ENCODE data around the gene HOXA9. TPM values are rescaled to one million over a fixed set of nuclear protein-coding genes. Genes with fewer than 3 reads are reported as not detected.

The HOXA9 gene
- total RNA-seq, 4 donors from 2014 or later = 0.54 to 0.89 TPM; not detected in 2

DNA sequence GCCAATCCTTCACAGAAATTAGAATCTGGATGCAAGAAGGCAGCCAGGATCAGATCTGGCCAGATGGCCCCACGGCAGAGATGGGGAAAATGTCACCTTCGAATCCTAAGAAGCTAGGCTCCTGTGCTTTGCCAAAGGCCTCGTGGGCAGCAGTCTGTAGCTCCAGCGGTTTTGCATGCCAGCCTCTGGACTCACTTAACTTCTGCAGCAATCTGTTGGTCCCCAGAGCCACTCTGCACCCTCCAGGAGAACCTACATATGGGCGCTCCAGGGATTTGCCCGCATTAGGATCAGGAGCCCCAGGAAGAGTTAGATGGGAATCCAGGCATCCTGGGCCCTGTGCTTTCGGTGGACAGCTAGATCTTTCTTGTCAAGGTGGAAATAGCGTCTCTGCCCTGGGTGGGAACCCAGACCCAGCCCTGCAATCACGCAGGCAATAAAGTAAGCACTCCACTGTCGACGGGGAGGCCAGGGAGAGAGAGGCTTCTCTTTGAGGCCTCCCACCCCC lies 44.6 kb upstream of the HOXA9 start:
- peaks cover 0 to 36% (median 7%) of the 10 kb centered on the region in 3 donors for H3K4me1 ChIP-seq
- TF ChIP-seq POLR2AphosphoS5 (IDR thresholded peaks at IDR 0.05) = no peak
- 35% methylated on average over 5 of the region's 11 CpGs; no CpG with 5 or more reads in 1 of the 2 donors for WGBS, 2 donors (ENCODE audit: low coverage in 1 of 2)
- H3K27me3 ChIP-seq = peaks cover 100% of the 10 kb centered on the region
- ATAC-seq = no peak
- H3K9me3 ChIP-seq = no peaks in the 10 kb centered on the region
- H3K27ac ChIP-seq = no peak overlapping the region
- H3K36me3 ChIP-seq = no peaks in the 10 kb centered on the region
- no peak overlapping the region for H3K4me3 ChIP-seq

DNA sequence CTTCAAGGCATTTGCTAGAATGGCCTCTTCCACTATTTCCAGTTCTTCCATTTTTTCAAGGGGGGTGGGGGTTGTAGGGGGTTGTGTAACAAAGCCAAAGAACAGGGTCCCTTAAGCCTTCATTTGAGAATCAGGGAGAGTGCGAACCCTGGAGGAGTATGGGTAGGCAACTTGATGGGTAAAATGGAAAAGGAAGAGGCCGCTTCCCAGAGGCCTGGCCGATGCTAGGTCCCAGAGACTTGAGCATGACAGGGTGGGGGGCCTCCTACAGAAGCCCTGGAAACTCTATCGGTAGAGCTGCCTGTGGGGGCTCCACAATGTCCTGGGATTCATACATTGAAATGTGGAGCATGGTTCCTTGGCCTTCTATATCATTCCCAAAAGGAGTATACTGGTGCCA lies 43.7 kb upstream of the HOXA9 start:
- 91 to 100% methylated on average over 3 to 4 of the region's 4 CpGs for WGBS, 2 donors (ENCODE audit: low coverage in 1 of 2)
- Histone ChIP-seq H3K4me3 (no peak overlapping the region), H3K36me3 (no peaks in the 10 kb centered on the region), H3K27me3 (peaks cover 100% of the 10 kb centered on the region), H3K27ac (no peak overlapping the region), H3K4me1 (peaks cover 0 to 43% (median 7%) of the 10 kb centered on the region in 3 donors), H3K9me3 (no peaks in the 10 kb centered on the region)
- TF ChIP-seq, protein P1, sequence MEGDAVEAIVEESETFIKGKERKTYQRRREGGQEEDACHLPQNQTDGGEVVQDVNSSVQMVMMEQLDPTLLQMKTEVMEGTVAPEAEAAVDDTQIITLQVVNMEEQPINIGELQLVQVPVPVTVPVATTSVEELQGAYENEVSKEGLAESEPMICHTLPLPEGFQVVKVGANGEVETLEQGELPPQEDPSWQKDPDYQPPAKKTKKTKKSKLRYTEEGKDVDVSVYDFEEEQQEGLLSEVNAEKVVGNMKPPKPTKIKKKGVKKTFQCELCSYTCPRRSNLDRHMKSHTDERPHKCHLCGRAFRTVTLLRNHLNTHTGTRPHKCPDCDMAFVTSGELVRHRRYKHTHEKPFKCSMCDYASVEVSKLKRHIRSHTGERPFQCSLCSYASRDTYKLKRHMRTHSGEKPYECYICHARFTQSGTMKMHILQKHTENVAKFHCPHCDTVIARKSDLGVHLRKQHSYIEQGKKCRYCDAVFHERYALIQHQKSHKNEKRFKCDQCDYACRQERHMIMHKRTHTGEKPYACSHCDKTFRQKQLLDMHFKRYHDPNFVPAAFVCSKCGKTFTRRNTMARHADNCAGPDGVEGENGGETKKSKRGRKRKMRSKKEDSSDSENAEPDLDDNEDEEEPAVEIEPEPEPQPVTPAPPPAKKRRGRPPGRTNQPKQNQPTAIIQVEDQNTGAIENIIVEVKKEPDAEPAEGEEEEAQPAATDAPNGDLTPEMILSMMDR (IDR thresholded peaks at IDR 0.05) = no peak
- no peak for TF ChIP-seq POLR2AphosphoS5 (IDR thresholded peaks at IDR 0.05)
- TF ChIP-seq EP300 (IDR thresholded peaks at IDR 0.05) = no peak
- ATAC-seq = no peak

DNA sequence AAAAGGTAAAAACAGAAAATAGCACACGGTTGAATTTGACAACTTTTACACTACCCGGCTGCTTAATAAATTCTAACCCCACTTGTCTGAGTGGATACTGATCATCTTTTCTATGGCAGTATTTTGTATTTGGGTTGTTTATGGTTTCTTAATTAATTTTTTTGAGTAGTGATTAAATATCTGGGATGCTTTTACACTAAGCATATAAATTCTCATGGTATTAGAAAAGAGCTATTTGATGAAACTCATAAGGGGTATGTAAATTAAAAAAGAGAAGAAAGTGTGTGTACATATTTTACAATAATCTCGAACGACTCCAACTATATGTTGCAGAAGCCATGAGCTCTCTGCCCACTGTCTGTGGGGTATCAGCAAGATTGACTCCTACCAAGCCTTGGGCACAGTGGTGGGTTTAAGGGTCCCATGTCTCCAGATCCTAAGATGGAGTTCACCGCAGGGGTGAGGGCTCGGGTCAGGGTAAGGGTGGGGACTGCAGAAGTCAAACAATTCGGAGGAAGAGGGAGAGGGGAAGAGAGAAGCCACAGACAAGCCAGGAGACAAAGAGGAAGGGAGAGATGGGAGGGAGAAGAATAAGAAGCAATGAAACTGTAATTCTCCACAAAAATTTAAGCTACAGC lies 42.1 kb upstream of the HOXA9 start:
- WGBS, 2 donors (ENCODE audit: low coverage in 1 of 2) = 54 to 77% methylated on average over 7 of the region's 7 CpGs
- Histone ChIP-seq H3K9me3 (no peaks in the 10 kb centered on the region), H3K36me3 (no peaks in the 10 kb centered on the region), H3K27ac (no peak overlapping the region), H3K4me1 (peaks cover 0 to 30% (median 3%) of the 10 kb centered on the region in 3 donors), H3K4me3 (no peak overlapping the region), H3K27me3 (peaks cover 100% of the 10 kb centered on the region)
- TF ChIP-seq EP300 (IDR thresholded peaks at IDR 0.05) (no peak), POLR2A (IDR thresholded peaks at IDR 0.05) (no peak), POLR2AphosphoS5 (IDR thresholded peaks at IDR 0.05) (no peak)
- TF ChIP-seq, protein P1 (IDR thresholded peaks at IDR 0.05) = no peak
- ATAC-seq = no peak

DNA sequence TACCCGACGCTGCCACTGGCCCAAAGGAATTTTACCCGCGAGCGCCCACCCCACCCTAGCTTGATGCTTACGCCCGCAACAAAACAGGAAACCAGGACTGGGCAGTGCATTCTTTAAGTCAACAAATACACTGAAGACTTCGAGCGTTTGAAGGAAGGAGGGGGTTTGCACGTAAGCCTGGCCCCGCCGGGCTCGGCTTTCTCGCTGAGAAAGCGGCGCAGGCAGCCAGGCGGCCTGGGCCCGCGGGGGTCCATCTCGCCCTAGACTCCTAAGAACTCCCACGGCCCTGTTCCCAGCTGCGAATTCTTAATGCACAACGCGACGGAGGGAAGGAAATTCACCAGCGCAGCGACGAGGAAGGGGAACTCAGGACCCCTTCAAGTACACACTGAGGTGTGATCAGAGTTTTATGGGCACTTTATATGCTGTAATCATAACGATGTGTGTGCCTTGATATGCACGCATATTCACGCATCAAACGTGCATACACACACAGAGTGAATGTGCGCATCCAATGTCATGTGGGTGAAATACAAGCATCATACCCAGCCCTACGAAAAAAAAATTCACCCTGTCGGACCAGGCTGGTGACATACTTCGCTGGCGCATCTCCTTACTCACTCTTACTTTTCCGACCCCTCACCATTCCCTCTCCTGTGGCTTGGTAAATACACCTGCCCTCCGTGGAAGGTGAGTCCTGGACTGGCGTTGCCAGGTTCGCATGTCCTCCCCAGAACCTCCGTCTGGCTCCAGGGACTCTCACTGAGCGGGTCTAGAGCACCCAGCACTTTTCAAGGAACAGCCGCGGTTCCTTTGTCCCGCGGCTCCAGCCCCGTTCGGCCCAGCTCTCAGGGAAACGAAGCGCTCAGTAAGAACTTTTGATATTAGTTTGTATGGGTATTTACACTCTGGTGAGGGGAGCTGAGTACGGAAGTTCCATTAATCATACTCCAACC lies 40.3 kb upstream of the HOXA9 start:
- Histone ChIP-seq H3K27me3 (peaks cover 100% of the 10 kb centered on the region), H3K9me3 (no peaks in the 10 kb centered on the region), H3K36me3 (no peaks in the 10 kb centered on the region), H3K27ac (no peak overlapping the region), H3K4me1 (peaks cover 0 to 41% (median 3%) of the 10 kb centered on the region in 3 donors), H3K4me3 (no peak overlapping the region)
- 3 to 4% methylated on average over 16 to 17 of the region's 52 CpGs for WGBS, 2 donors (ENCODE audit: low coverage in 1 of 2)
- ATAC-seq = no peak
- no peak for TF ChIP-seq POLR2AphosphoS5 (IDR thresholded peaks at IDR 0.05)
- TF ChIP-seq, protein P1 (IDR thresholded peaks at IDR 0.05) = no peak
- TF ChIP-seq POLR2A (IDR thresholded peaks at IDR 0.05) = no peak
- TF ChIP-seq EP300 (IDR thresholded peaks at IDR 0.05) = no peak

DNA sequence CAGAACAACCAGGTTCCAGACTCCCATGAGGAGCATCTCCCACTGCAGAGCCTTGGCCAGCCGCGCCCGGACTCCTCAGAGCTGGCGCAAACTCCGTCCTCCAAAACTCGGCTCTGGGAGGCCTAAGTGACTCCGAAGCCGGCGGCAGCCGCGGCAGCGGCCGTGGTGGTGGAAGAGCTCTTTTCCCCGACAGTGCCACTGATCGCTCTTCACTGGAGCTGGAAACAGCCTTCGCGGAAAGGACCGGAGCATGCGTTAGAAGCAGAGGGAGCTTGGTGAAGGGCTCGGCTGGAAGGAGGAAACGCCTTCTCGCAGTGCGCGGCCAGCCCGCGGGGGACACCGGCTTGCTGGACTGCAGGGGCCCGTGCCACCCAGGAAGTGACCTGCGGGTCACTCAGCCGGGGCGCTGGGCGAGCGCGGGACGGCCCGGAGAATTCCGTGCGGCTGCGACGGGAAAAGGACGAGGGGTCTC lies 39.5 kb upstream of the HOXA9 start:
- no peak overlapping the region for H3K27ac ChIP-seq
- peaks cover 100% of the 10 kb centered on the region for H3K27me3 ChIP-seq
- no peaks in the 10 kb centered on the region for H3K9me3 ChIP-seq
- H3K4me3 ChIP-seq = no peak overlapping the region
- H3K4me1 ChIP-seq = peaks cover 0 to 44% (median 8%) of the 10 kb centered on the region in 3 donors
- H3K36me3 ChIP-seq = no peaks in the 10 kb centered on the region
- WGBS, 2 donors (ENCODE audit: low coverage in 1 of 2) = no CpG with 5 or more reads among the region's 41 CpGs
- ATAC-seq = no peak
- TF ChIP-seq POLR2A (IDR thresholded peaks at IDR 0.05) (no peak), POLR2AphosphoS5 (IDR thresholded peaks at IDR 0.05) (no peak), EP300 (IDR thresholded peaks at IDR 0.05) (no peak)
- TF ChIP-seq, protein P1 (IDR thresholded peaks at IDR 0.05) = no peak
